Type B pancreatic cell (in vitro differentiated cells): ENCODE measurements around the gene LETMD1. TPM values are rescaled to one million over a fixed set of nuclear protein-coding genes. Genes with fewer than 3 reads are reported as not detected.

Experiments
- DNase-seq: peaks from one replicate; pipeline ENCODE4 v3.0.0; 2021; ENCODE audit warnings: mixed read lengths; ENCODE audit not compliant: unreplicated experiment; ENCODE audit errors: extremely low spot score
- H3K27ac Mint-ChIP-seq: 2 replicates; pipeline ENCODE4 v1.8.0; 2021; ENCODE audit warnings: mild to moderate bottlenecking, mixed read lengths
- H3K27me3 Mint-ChIP-seq: 2 replicates; pipeline ENCODE4 v1.8.0; 2021; ENCODE audit warnings: mixed read lengths
- H3K36me3 Mint-ChIP-seq: 2 replicates; pipeline ENCODE4 v1.8.0; 2021; ENCODE audit warnings: mixed read lengths
- H3K4me1 Mint-ChIP-seq: one replicate; pipeline ENCODE4 v1.8.0; 2021; ENCODE audit warnings: mixed read lengths; ENCODE audit not compliant: unreplicated experiment
- H3K4me3 Mint-ChIP-seq: 2 replicates; pipeline ENCODE4 v1.8.0; 2021; ENCODE audit warnings: mild to moderate bottlenecking, mixed read lengths
- H3K9me3 Mint-ChIP-seq: 2 replicates; pipeline ENCODE4 v1.8.0; 2021; ENCODE audit warnings: mixed read lengths
- total RNA-seq: library from RNA; stranded (reverse); gene quantifications from 2 replicates; pipeline ENCODE4 v1.2.1, GENCODE V29; 2021; ENCODE audit warnings: low replicate concordance
- TF ChIP-seq, protein P1 (sequence below): fragments of 200-600 bp; sonication (generic); conservative IDR thresholded peaks from 2 replicates; pipeline ENCODE4 v1.5.0; 2021; ENCODE audit warnings: antibody characterized with exemption, mild to moderate bottlenecking

Gene LETMD1
- total RNA-seq, 1 donor from 2014 or later: 67.8 TPM

DNA sequence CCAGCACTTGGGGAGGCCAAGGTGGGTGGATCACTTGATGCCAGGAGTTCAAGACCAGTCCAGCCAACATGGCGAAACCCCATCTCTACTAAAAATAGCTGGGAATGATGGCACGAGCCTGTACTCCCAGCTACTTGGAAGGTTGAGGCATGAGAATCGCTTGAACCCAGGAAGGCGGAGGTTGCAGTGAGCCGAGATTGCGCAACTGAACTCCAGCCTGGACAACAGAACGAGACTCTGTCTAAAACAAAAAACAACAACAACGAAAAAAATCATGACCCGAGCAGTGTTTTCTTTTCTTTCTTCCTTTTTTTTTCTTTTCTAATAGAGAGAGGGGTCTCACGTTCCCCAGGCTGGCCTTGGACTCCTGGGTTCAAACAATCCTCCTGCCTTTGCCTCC lies 38.8 kb downstream of the LETMD1 start:
- no peak for DNase-seq
- no peak overlapping the region for H3K4me3 Mint-ChIP-seq
- no peaks in the 10 kb centered on the region for H3K9me3 Mint-ChIP-seq
- TF ChIP-seq, protein P1, sequence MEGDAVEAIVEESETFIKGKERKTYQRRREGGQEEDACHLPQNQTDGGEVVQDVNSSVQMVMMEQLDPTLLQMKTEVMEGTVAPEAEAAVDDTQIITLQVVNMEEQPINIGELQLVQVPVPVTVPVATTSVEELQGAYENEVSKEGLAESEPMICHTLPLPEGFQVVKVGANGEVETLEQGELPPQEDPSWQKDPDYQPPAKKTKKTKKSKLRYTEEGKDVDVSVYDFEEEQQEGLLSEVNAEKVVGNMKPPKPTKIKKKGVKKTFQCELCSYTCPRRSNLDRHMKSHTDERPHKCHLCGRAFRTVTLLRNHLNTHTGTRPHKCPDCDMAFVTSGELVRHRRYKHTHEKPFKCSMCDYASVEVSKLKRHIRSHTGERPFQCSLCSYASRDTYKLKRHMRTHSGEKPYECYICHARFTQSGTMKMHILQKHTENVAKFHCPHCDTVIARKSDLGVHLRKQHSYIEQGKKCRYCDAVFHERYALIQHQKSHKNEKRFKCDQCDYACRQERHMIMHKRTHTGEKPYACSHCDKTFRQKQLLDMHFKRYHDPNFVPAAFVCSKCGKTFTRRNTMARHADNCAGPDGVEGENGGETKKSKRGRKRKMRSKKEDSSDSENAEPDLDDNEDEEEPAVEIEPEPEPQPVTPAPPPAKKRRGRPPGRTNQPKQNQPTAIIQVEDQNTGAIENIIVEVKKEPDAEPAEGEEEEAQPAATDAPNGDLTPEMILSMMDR: no peak
- H3K36me3 Mint-ChIP-seq: no peaks in the 10 kb centered on the region
- H3K27me3 Mint-ChIP-seq: no peaks in the 10 kb centered on the region
- peaks cover 19% of the 10 kb centered on the region for H3K4me1 Mint-ChIP-seq
- H3K27ac Mint-ChIP-seq: no peak overlapping the region

- Mint-ChIP-seq H3K36me3 (no peaks in the 10 kb centered on the region), H3K4me1 (peaks cover 10% of the 10 kb centered on the region), H3K27ac (no peak overlapping the region), H3K9me3 (no peaks in the 10 kb centered on the region), H3K4me3 (no peak overlapping the region), H3K27me3 (no peaks in the 10 kb centered on the region)
- TF ChIP-seq, protein P1: no peak
- no peak for DNase-seq
These were observed 39.7 kb downstream of the LETMD1 start for GRCh38 chr12:51087818-51088217.

DNA sequence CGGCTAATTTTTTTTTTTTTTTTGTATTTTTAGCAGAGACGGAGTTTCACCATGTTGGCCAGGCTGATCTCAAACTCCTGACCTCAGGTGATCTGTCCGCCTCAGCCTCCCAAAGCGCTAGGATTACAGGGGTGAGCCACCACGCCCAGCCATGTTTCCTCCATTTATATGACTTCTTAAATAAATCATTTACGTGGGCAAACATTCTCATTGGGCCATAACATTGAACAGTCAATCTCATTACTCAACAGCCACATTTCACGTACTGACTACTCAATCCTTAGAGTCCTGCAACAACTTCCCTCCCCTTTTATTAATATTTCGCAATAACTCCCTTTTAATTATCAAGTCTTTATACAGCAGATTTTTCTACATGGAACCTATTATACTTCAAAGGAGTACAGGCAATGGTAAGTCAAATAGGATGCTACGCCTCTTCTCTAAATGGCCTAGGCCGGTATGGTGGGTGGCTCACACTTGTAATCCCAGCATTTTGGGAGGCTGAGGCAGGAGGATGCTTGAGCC lies 42.6 kb downstream of the LETMD1 start:
- Mint-ChIP-seq H3K4me1 (no peaks in the 10 kb centered on the region), H3K4me3 (no peak overlapping the region), H3K9me3 (no peaks in the 10 kb centered on the region), H3K27me3 (no peaks in the 10 kb centered on the region), H3K36me3 (peaks cover 10% of the 10 kb centered on the region), H3K27ac (no peak overlapping the region)
- TF ChIP-seq, protein P1: no peak
- DNase-seq: no peak

GRCh38 chr12:51098611-51099010 lies 50.5 kb downstream of the LETMD1 start:
- no peak overlapping the region for H3K27ac Mint-ChIP-seq
- H3K4me3 Mint-ChIP-seq: no peak overlapping the region
- no peak for DNase-seq
- H3K9me3 Mint-ChIP-seq: no peaks in the 10 kb centered on the region
- H3K4me1 Mint-ChIP-seq: no peaks in the 10 kb centered on the region
- peaks cover 36% of the 10 kb centered on the region for H3K36me3 Mint-ChIP-seq
- no peaks in the 10 kb centered on the region for H3K27me3 Mint-ChIP-seq
- TF ChIP-seq, protein P1: no peak

DNA sequence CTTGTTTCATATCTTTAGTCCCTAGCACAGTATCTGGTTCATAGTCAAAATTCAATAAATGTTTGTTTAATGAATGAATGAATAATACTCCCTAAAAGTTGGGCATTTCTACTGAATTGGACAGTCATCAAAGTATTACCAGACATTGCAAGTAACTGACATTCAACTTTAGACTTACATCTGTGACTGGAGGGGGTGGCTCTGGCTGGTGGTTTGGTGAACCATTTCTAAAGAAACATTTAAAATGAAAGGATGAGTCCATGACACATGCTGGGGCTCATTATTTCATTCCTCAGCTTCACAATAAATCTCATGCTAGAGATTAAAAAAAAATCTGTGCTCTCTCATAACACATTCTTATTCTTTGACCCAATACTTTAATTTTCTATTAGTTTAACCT lies 55.9 kb downstream of the LETMD1 start:
- peaks cover 37% of the 10 kb centered on the region for H3K36me3 Mint-ChIP-seq
- no peak overlapping the region for H3K4me3 Mint-ChIP-seq
- DNase-seq: no peak
- no peak overlapping the region for H3K27ac Mint-ChIP-seq
- TF ChIP-seq, protein P1: no peak
- H3K4me1 Mint-ChIP-seq: no peaks in the 10 kb centered on the region
- H3K9me3 Mint-ChIP-seq: no peaks in the 10 kb centered on the region
- no peaks in the 10 kb centered on the region for H3K27me3 Mint-ChIP-seq

DNA sequence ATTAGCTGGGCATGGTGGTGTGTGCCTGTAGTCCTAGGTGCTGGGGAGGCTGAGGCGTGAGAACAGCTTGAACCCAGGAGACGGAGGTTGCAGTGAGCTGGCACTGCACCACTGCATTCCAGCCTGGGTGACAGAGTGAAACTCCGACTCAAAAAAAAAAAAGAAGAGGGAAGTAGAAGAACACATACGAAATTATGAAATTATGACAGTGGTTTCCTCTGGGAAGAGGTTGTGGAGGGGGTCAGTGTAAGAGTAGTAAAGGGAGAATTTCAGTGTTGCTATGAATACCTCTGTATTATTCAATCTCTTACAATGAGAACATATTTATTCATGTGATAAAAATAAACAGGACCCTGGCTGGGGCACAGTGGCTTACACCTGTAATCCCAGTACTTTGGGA lies 60.0 kb downstream of the LETMD1 start:
- TF ChIP-seq, protein P1: no peak
- Mint-ChIP-seq H3K36me3 (peaks cover 34% of the 10 kb centered on the region), H3K27me3 (no peaks in the 10 kb centered on the region), H3K4me3 (no peak overlapping the region), H3K27ac (no peak overlapping the region), H3K9me3 (no peaks in the 10 kb centered on the region), H3K4me1 (no peaks in the 10 kb centered on the region)
- no peak for DNase-seq
